GM21447 (cell line): ENCODE measurements around the gene SLC9A5.
A peak's percentile ranks its signal among the peaks of the same experiment; 100 is the strongest.

ENCODE experiments used
- ATAC-seq: cut with Tn5 transposase; IDR thresholded peaks from one replicate; pipeline ENCODE4 v1.9.1; 2021; ENCODE audit not compliant: unreplicated experiment

Gene SLC9A5

DNA sequence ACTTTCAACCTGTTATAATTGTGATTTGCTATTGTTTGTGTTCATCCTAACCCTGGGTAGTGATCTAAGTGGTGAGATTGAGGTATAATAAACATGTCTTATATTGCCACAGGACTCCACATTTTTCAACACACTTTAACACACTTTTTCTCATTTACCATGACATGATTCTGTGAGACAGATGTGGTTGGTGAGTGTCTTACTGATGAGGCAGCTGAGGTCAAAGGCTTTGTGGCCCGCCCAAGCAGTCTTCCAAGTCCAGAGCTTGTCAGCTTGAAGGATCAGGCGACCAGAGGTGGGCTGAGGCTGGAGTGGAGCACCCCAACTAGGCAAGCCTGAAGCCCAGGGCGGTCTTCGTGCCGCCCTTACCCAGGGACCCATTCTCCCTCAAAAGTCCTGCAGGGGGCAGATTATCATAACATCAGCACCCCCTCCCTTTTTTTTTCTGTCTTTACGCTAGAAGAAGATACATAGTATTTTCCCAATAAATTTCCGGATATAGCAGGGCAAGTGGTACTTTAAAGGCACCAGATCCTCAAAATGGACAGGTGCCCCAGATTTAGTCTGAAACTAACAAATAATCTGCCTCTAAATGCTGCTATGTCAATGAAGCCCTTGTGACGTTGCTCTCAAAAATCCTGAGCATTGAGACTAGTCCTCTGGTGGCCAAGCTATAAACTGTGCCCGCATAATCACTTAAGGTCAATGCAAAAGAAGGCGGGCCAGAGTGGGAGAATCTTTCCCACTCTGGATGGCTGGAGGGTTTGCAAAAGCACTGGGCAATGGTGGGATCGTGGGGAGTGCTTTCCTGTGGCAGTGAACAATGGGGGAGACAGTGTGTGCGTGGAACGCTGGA lies 56.7 kb downstream of the SLC9A5 start:
- ATAC-seq, result no peak

- ATAC-seq, result no peak
Observed at GRCh38 chr16:67310561-67310960, 61.8 kb downstream of the SLC9A5 start.

DNA sequence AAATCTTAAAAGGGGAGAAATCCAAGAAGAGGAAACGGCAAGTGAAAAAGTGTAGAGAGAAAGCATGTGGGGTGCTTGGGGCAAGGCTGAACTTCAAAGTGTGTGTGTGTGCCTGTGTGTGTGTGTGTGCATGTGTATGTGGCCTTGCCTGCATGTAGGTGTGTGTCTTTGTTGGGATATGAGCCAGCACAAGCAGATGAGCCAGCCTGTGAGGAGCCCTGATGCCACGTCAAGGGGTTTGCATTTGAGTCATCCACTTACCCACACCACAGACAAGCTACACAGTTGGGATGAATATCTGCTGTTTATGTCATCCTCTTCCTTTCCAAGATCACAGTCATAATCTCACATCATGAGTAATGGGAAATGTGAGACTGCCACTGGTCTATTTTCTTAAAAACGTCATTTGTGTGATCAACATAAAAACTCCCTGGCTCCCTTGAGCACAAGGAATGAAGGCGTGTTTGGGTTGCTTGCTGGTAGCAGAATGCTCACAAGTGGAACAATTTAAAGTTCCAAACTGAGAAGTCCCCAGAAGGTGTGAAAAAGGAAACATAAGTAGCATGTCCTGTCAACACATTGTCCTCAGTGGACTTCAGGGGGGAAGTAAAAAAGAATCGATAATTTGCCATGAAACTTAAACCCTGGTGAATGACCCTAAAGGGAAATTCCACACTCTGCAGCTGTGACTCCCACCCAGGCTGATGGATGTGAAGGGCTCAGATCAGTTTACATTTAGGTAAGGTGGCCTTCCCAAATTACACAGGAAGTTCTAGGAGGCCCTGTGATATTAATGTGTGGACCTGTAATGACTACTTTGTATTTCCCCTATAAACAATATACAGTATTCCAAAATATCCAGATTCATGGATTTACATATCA lies 63.1 kb downstream of the SLC9A5 start:
- peak; percentile 85 for ATAC-seq

- ATAC-seq, result no peak
Observed at GRCh38 chr16:67312719-67313118, 63.9 kb downstream of the SLC9A5 start.

DNA sequence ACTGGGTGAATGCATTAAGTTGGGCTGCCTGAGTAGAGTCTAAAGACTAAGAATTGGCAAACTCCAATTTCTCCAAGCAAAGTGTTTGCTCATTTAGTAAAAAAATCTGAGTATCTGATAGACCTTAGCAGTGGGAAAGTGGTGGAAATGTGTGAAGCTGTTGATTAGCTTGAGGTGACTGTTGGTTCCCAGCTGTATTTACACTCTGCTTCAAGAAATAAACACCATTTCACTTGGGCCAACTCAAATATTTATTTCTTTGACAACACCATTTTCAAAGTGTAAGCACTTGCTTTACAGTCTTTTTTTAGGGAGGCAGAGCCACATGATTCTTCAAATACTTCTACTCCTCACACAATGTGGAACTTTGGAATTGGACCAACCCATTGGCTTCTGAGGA lies 69.1 kb downstream of the SLC9A5 start:
- ATAC-seq, result no peak
